Measurements from ENCODE around the gene PCYT1B. TPM values are rescaled to one million over a fixed set of nuclear protein-coding genes. Genes with fewer than 3 reads are reported as not detected.
A peak's percentile ranks its signal among the peaks of the same experiment; 100 is the strongest.

The PCYT1B gene
- total and polyA plus RNA-seq, 9 of the 15 experiments (the other 6 are each of a cell fraction or from before 2014, with no cell fraction given): 0.04 to 0.34 (median 0.07) TPM; not detected in 1

DNA sequence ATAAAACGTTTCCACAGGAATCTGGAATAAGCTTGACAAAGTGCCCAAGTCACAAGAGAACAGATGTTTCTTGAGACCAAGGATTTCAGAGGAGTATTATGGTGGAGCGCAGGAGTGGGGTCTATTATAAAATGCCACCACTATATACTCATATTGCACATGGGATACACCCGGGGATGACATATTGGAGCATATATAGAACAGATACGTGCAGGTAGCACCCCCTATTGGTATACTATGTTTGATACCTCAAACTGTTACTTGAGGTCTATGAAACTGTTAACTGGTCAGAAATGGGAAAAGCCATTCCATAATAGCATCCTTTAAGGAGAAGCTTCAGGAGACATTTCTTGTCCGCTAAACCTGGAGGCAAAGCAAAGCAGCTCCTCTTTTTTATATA, 86.0 kb downstream of the PCYT1B start (continued):
- TF ChIP-seq, protein P1, sequence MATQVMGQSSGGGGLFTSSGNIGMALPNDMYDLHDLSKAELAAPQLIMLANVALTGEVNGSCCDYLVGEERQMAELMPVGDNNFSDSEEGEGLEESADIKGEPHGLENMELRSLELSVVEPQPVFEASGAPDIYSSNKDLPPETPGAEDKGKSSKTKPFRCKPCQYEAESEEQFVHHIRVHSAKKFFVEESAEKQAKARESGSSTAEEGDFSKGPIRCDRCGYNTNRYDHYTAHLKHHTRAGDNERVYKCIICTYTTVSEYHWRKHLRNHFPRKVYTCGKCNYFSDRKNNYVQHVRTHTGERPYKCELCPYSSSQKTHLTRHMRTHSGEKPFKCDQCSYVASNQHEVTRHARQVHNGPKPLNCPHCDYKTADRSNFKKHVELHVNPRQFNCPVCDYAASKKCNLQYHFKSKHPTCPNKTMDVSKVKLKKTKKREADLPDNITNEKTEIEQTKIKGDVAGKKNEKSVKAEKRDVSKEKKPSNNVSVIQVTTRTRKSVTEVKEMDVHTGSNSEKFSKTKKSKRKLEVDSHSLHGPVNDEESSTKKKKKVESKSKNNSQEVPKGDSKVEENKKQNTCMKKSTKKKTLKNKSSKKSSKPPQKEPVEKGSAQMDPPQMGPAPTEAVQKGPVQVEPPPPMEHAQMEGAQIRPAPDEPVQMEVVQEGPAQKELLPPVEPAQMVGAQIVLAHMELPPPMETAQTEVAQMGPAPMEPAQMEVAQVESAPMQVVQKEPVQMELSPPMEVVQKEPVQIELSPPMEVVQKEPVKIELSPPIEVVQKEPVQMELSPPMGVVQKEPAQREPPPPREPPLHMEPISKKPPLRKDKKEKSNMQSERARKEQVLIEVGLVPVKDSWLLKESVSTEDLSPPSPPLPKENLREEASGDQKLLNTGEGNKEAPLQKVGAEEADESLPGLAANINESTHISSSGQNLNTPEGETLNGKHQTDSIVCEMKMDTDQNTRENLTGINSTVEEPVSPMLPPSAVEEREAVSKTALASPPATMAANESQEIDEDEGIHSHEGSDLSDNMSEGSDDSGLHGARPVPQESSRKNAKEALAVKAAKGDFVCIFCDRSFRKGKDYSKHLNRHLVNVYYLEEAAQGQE (IDR thresholded peaks at IDR 0.05; ENCODE audit: borderline replicate concordance): peak; percentile 31; the same call in 1 of the 2 replicates
- TF ChIP-seq, protein P1 (CRISPR knock-in tag; IDR thresholded peaks at IDR 0.05; ENCODE audit: low read depth): no peak
- TF ChIP-seq RAD21 (CRISPR knock-in tag; conservative IDR thresholded peaks at IDR 0.05 in 1 of 2, IDR thresholded peaks at IDR 0.05 in 1 of 2): peak; percentile 37 to 61; a peak in 3 of 4 replicates
- TF ChIP-seq, protein P2, sequence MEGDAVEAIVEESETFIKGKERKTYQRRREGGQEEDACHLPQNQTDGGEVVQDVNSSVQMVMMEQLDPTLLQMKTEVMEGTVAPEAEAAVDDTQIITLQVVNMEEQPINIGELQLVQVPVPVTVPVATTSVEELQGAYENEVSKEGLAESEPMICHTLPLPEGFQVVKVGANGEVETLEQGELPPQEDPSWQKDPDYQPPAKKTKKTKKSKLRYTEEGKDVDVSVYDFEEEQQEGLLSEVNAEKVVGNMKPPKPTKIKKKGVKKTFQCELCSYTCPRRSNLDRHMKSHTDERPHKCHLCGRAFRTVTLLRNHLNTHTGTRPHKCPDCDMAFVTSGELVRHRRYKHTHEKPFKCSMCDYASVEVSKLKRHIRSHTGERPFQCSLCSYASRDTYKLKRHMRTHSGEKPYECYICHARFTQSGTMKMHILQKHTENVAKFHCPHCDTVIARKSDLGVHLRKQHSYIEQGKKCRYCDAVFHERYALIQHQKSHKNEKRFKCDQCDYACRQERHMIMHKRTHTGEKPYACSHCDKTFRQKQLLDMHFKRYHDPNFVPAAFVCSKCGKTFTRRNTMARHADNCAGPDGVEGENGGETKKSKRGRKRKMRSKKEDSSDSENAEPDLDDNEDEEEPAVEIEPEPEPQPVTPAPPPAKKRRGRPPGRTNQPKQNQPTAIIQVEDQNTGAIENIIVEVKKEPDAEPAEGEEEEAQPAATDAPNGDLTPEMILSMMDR (IDR thresholded peaks at IDR 0.05 in 2 of 3, conservative IDR thresholded peaks at IDR 0.05 in 1 of 3; ENCODE audit: insufficient read depth in 2 of 3, low read depth in 1 of 3, low read length in 3 of 3): peak; percentile 16 to 53 (median 24); a peak in 3 of 6 replicates

Measured in K562 (cell line).